Measurements from ENCODE around the gene SCAMP3.
"Not testable (repeated sequence)": the region's sequence is repeated elsewhere in the genome, so short reads cannot be mapped to it uniquely, and the experiment has no call there.

Gene SCAMP3

DNA sequence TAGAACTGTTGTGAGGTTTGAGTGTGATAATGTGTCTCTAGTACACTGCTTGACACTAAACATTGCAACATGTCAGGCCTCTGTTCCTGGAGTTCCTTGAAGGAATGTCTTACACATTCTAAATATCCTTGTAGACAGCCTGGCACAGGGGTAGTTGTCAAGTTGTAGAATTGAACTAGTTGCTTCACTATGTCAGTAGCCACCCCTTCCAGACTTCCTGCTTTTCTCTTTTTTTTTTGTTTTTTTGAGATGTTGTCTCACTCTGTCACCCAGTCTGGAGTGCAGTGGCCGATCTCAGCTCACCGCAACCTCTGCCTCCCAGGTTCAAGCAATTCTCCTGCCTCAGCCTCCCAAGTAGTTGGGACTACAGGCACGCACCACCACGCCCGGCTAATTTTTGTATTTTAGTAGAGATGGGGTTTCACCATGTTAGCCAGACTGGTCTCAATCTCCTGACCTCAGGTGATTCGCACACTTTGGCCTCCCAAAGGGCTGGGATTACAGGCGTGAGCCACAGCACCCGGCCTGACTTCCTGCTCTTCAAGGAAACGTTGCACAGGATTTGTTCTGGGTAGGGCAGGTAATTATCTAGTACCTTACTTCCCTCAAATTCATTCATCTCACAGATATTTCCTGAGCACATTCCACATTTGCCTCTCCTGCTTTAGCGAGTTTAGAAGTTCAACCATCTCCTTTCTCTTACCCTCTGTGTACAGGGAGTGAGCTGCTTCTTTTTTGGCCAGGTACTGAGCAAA is 41.8 kb downstream of the SCAMP3 start:
- not testable (repeated sequence) for DNase-seq; H3K18ac ChIP-seq (ENCODE audit: low read length); H3K4me2 ChIP-seq (ENCODE audit: low read length); H2BK120ac ChIP-seq (ENCODE audit: low read depth, low read length); H3K9ac ChIP-seq (ENCODE audit: low read length); H3K56ac ChIP-seq (ENCODE audit: low read length); H3K23ac ChIP-seq (ENCODE audit: low read length); H3K36me3 ChIP-seq (ENCODE audit: control insufficient read depth, insufficient read depth, low read length); H2AK5ac ChIP-seq (ENCODE audit: low read length); H4K8ac ChIP-seq (ENCODE audit: low read depth, low read length); H3K4ac ChIP-seq (ENCODE audit: low read depth, low read length); H4K5ac ChIP-seq (ENCODE audit: low read length); H3K79me2 ChIP-seq (ENCODE audit: control insufficient read depth, insufficient read depth, low read length); H2BK5ac ChIP-seq (ENCODE audit: low read length); H3K27ac ChIP-seq (ENCODE audit: low read depth, low read length); H3K27me3 ChIP-seq (ENCODE audit: insufficient read depth, low read length, poor library complexity); H3K4me3 ChIP-seq (ENCODE audit: low read length); H3K4me1 ChIP-seq (ENCODE audit: control insufficient read depth, low read depth, low read length); H2BK15ac ChIP-seq (replicated peaks; ENCODE audit: low read depth); H3K79me1 ChIP-seq (ENCODE audit: low read length)
- WGBS (ENCODE audit: extremely low coverage, insufficient coverage, low lambda C conversion rate): no CpG with 5 or more reads among the region's 10 CpGs

DNA sequence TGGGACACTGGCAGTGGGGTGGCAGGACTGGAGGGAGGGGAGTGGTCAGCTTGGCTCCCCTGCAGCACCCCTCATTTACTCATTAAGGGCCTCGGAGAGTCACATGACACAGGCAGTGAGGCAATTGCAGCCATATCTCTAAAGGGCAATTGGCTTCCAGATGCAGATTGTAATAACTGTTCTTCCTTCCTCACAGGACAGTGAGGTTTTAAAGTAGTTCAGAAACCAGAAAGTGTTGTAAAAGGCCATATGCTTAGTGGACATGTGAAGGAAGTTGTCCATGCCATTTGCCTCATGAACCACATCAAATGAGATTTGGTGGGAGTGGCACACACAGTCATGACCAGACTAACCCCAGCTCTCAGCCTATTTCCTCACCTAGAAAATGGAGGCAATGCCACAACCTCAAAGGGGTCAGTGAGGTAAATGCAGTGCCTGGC is 42.5 kb downstream of the SCAMP3 start:
- no peaks in the 10 kb centered on the region for H3K27me3 ChIP-seq (ENCODE audit: insufficient read depth, low read length, poor library complexity)
- no peak overlapping the region for H2BK5ac ChIP-seq (ENCODE audit: low read length)
- no peak overlapping the region for H3K18ac ChIP-seq (ENCODE audit: low read length)
- peak overlapping the region; percentile 17 for H4K5ac ChIP-seq (ENCODE audit: low read length)
- H2BK15ac ChIP-seq (replicated peaks; ENCODE audit: low read depth): no peak overlapping the region
- no peak overlapping the region for H3K9ac ChIP-seq (ENCODE audit: low read length)
- no peak overlapping the region for H3K4me2 ChIP-seq (ENCODE audit: low read length)
- no peaks in the 10 kb centered on the region for H3K36me3 ChIP-seq (ENCODE audit: control insufficient read depth, insufficient read depth, low read length)
- peak overlapping the region; percentile 58 for H4K8ac ChIP-seq (ENCODE audit: low read depth, low read length)
- H3K4ac ChIP-seq (ENCODE audit: low read depth, low read length): no peak overlapping the region
- no peak overlapping the region for H3K56ac ChIP-seq (ENCODE audit: low read length)
- no peaks in the 10 kb centered on the region for H3K4me1 ChIP-seq (ENCODE audit: control insufficient read depth, low read depth, low read length)
- no peaks in the 10 kb centered on the region for H3K79me1 ChIP-seq (ENCODE audit: low read length)
- peak; percentile 37 for DNase-seq
- no peak overlapping the region for H2AK5ac ChIP-seq (ENCODE audit: low read length)
- no peak overlapping the region for H3K27ac ChIP-seq (ENCODE audit: low read depth, low read length)
- no CpG with 5 or more reads among the region's 1 CpG for WGBS (ENCODE audit: extremely low coverage, insufficient coverage, low lambda C conversion rate)
- H2BK120ac ChIP-seq (ENCODE audit: low read depth, low read length): no peak overlapping the region
- no peak overlapping the region for H3K4me3 ChIP-seq (ENCODE audit: low read length)
- no peak overlapping the region for H3K23ac ChIP-seq (ENCODE audit: low read length)
- no peaks in the 10 kb centered on the region for H3K79me2 ChIP-seq (ENCODE audit: control insufficient read depth, insufficient read depth, low read length)

DNA sequence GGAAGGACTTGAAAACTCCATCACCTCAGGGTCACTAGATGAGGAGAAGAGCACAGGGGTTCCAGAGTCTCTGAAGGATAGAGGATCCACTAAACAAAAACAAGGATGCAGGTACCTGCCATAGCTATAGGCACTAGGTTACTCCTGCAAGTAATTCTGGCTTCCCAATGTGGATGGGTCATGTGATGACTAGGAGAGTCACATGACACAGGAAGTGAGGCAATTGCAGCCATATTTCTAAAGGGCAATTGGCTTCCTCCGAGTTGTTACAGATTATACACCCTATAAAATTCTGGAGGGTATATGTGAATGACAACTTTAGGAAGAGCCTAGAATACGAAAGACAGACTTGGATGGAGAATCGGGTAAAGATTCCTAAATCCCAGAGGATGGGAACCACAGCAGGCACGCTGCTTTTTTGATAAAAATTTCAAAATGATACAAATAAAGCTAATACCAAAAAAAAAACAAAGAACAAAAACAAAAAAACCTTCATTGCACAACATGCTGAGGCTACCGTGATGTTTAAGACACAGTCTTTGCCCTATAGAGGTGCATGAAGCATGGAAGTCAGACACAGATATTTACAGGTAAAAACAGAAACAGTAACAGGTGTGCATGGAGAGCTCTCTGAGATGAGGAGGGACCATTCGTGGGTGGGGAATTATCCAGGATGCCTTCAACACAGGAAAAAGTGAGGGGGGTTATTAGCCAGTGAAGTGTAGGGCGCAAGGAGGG is 43.1 kb downstream of the SCAMP3 start:
- Histone ChIP-seq H3K27ac (ENCODE audit: low read depth, low read length) (no peak overlapping the region), H3K56ac (ENCODE audit: low read length) (no peak overlapping the region), H3K79me1 (ENCODE audit: low read length) (no peaks in the 10 kb centered on the region), H3K27me3 (ENCODE audit: insufficient read depth, low read length, poor library complexity) (no peaks in the 10 kb centered on the region), H3K18ac (ENCODE audit: low read length) (no peak overlapping the region), H4K8ac (ENCODE audit: low read depth, low read length) (peak overlapping the region; percentile 58), H3K4me2 (ENCODE audit: low read length) (no peak overlapping the region), H3K9ac (ENCODE audit: low read length) (no peak overlapping the region), H3K23ac (ENCODE audit: low read length) (no peak overlapping the region), H3K4ac (ENCODE audit: low read depth, low read length) (no peak overlapping the region), H2AK5ac (ENCODE audit: low read length) (no peak overlapping the region), H3K4me3 (ENCODE audit: low read length) (no peak overlapping the region), H2BK120ac (ENCODE audit: low read depth, low read length) (no peak overlapping the region), H3K4me1 (ENCODE audit: control insufficient read depth, low read depth, low read length) (no peaks in the 10 kb centered on the region), H4K5ac (ENCODE audit: low read length) (no peak overlapping the region), H2BK15ac (replicated peaks; ENCODE audit: low read depth) (no peak overlapping the region), H3K36me3 (ENCODE audit: control insufficient read depth, insufficient read depth, low read length) (no peaks in the 10 kb centered on the region), H3K79me2 (ENCODE audit: control insufficient read depth, insufficient read depth, low read length) (no peaks in the 10 kb centered on the region), H2BK5ac (ENCODE audit: low read length) (no peak overlapping the region)
- DNase-seq: peak; percentile 84
- WGBS (ENCODE audit: extremely low coverage, insufficient coverage, low lambda C conversion rate): no CpG with 5 or more reads among the region's 7 CpGs

DNA sequence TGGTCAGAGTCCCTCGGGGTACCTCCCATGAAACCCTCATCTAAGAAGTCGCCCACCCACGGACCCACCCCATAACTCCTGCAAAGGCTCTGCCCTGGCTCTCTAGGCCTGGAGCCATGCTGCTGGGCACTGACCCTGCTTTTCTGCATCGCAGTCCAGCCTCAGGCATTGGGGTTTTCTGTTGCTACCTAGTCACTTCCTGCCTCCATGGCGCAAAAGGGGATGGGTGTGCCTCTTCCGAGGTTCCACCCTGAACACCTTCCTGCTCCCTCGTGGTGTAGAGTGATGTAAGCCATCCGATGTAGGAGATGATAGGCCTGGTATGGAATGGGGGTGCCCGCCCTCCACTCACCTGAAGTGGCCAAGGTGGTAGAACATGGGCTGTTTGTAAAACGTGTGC is 47.5 kb downstream of the SCAMP3 start:
- not testable (repeated sequence) for H3K56ac ChIP-seq (ENCODE audit: low read length); H3K18ac ChIP-seq (ENCODE audit: low read length); H4K8ac ChIP-seq (ENCODE audit: low read depth, low read length); H3K27me3 ChIP-seq (ENCODE audit: insufficient read depth, low read length, poor library complexity); H3K23ac ChIP-seq (ENCODE audit: low read length); H3K4me2 ChIP-seq (ENCODE audit: low read length); DNase-seq; H2BK15ac ChIP-seq (replicated peaks; ENCODE audit: low read depth); H3K79me1 ChIP-seq (ENCODE audit: low read length); H3K4ac ChIP-seq (ENCODE audit: low read depth, low read length); H2BK120ac ChIP-seq (ENCODE audit: low read depth, low read length); H3K4me1 ChIP-seq (ENCODE audit: control insufficient read depth, low read depth, low read length); H3K4me3 ChIP-seq (ENCODE audit: low read length); H2BK5ac ChIP-seq (ENCODE audit: low read length); H3K36me3 ChIP-seq (ENCODE audit: control insufficient read depth, insufficient read depth, low read length); H2AK5ac ChIP-seq (ENCODE audit: low read length); H4K5ac ChIP-seq (ENCODE audit: low read length); H3K79me2 ChIP-seq (ENCODE audit: control insufficient read depth, insufficient read depth, low read length); H3K9ac ChIP-seq (ENCODE audit: low read length); H3K27ac ChIP-seq (ENCODE audit: low read depth, low read length)
- no CpG with 5 or more reads among the region's 10 CpGs for WGBS (ENCODE audit: extremely low coverage, insufficient coverage, low lambda C conversion rate)

DNA sequence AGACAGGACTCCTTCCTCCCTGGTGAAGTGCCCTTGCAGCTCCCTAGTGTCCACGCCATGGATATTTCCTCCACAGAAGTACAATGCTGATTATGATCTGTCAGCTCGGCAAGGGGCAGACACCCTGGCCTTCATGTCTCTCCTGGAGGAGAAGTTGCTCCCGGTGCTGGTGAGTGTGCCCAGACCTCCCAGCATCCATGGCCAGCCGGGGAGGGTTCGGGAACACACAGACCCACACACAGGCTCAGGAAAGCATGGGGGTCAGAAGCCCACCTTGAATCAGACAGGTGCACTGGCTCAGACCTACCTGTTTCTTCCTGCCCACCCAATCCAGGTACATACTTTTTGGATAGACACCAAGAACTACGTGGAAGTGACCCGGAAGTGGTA is 50.1 kb downstream of the SCAMP3 start:
- H3K18ac ChIP-seq (ENCODE audit: low read length); H3K27me3 ChIP-seq (ENCODE audit: insufficient read depth, low read length, poor library complexity); H3K4me2 ChIP-seq (ENCODE audit: low read length); H3K23ac ChIP-seq (ENCODE audit: low read length); H4K8ac ChIP-seq (ENCODE audit: low read depth, low read length); H3K4ac ChIP-seq (ENCODE audit: low read depth, low read length); H3K79me1 ChIP-seq (ENCODE audit: low read length); H3K36me3 ChIP-seq (ENCODE audit: control insufficient read depth, insufficient read depth, low read length); H3K27ac ChIP-seq (ENCODE audit: low read depth, low read length); H2BK5ac ChIP-seq (ENCODE audit: low read length); H4K5ac ChIP-seq (ENCODE audit: low read length); H2BK15ac ChIP-seq (replicated peaks; ENCODE audit: low read depth); H3K4me1 ChIP-seq (ENCODE audit: control insufficient read depth, low read depth, low read length); H3K56ac ChIP-seq (ENCODE audit: low read length); DNase-seq; H3K79me2 ChIP-seq (ENCODE audit: control insufficient read depth, insufficient read depth, low read length); H2AK5ac ChIP-seq (ENCODE audit: low read length); H3K9ac ChIP-seq (ENCODE audit: low read length); H3K4me3 ChIP-seq (ENCODE audit: low read length); H2BK120ac ChIP-seq (ENCODE audit: low read depth, low read length): not testable (repeated sequence)
- no CpG with 5 or more reads among the region's 7 CpGs for WGBS (ENCODE audit: extremely low coverage, insufficient coverage, low lambda C conversion rate)

Data from mesendoderm (in vitro differentiated cells).